Limb (tissue), 2 donors: ENCODE data around the gene CFAP74.

ENCODE experiments used
- DNase-seq, 2 donors: peaks; one replicate each; pipeline ENCODE4 v3.0.0-alpha.2; 2016; ENCODE audit errors: extremely low spot score in 2 of 2

The CFAP74 gene

GRCh38 chr1:2042830-2043773, 39.5 kb upstream of the CFAP74 start:
- DNase-seq: no peak

- no peak for DNase-seq
Measured at GRCh38 chr1:2041887-2042286, 38.3 kb upstream of the CFAP74 start.

- no peak for DNase-seq
Measured at GRCh38 chr1:2041305-2041704, 37.7 kb upstream of the CFAP74 start.

GRCh38 chr1:2039251-2039650, 35.7 kb upstream of the CFAP74 start:
- no peak for DNase-seq

GRCh38 chr1:2038229-2038628, 34.6 kb upstream of the CFAP74 start:
- no peak for DNase-seq

GRCh38 chr1:2037314-2037979, 33.9 kb upstream of the CFAP74 start:
- DNase-seq: no peak

GRCh38 chr1:2036287-2036686, 32.7 kb upstream of the CFAP74 start:
- no peak for DNase-seq

- DNase-seq: no peak
Measured at GRCh38 chr1:2033165-2033564, 29.6 kb upstream of the CFAP74 start.

- no peak for DNase-seq
Measured at GRCh38 chr1:2032737-2033136, 29.2 kb upstream of the CFAP74 start.

- DNase-seq: no peak
Measured at GRCh38 chr1:2031546-2032540, 28.3 kb upstream of the CFAP74 start.

GRCh38 chr1:2030076-2030871, 26.7 kb upstream of the CFAP74 start:
- no peak for DNase-seq

- DNase-seq: no peak
Measured at GRCh38 chr1:2029561-2029960, 26.0 kb upstream of the CFAP74 start.

GRCh38 chr1:2028870-2029560, 25.4 kb upstream of the CFAP74 start:
- no peak for DNase-seq

- no peak for DNase-seq
Measured at GRCh38 chr1:2027961-2028583, 24.5 kb upstream of the CFAP74 start.

- DNase-seq: peak in 1 of 2 donors; percentile 61
Measured at GRCh38 chr1:2025491-2025981, 21.9 kb upstream of the CFAP74 start.

GRCh38 chr1:2024887-2025286, 21.3 kb upstream of the CFAP74 start:
- DNase-seq: no peak

- DNase-seq: no peak
Measured at GRCh38 chr1:2024451-2024850, 20.9 kb upstream of the CFAP74 start.

GRCh38 chr1:2023187-2023586, 19.6 kb upstream of the CFAP74 start:
- DNase-seq: no peak

- DNase-seq: no peak
Measured at GRCh38 chr1:2022063-2022770, 18.6 kb upstream of the CFAP74 start.
